ENCODE measurements around the gene EML6.

DNA sequence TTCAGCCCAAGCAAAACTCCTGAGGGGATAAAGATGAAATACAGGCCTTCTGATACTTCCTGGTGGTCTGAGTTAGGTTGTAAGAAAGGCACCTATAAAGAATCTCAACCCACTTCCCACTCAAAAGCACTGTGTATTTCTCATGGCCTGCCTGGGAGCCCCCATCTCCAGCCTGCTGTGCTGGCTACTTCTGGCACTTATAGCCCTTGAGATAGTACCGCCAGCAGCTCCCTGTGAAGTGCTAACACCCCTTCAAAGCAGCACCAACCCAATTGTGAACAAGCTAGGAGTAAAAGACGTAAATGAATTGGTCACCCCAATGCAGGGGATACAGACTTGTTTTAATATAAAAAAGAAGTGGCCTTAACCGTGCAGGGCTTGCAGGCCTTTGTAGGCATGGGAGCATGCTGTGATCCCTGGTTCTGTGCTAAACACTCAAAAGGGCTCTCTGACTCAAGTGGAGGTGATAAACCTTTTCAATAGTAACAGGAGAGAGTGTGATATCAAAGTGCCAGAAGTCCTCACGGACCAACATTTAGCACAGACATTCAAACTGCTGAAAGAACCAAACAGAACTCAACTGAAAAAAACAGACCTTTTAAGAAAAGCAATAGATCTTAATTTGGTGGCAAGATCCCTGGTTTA is 246.0 kb downstream of the EML6 start:
- TF ChIP-seq, protein P1, sequence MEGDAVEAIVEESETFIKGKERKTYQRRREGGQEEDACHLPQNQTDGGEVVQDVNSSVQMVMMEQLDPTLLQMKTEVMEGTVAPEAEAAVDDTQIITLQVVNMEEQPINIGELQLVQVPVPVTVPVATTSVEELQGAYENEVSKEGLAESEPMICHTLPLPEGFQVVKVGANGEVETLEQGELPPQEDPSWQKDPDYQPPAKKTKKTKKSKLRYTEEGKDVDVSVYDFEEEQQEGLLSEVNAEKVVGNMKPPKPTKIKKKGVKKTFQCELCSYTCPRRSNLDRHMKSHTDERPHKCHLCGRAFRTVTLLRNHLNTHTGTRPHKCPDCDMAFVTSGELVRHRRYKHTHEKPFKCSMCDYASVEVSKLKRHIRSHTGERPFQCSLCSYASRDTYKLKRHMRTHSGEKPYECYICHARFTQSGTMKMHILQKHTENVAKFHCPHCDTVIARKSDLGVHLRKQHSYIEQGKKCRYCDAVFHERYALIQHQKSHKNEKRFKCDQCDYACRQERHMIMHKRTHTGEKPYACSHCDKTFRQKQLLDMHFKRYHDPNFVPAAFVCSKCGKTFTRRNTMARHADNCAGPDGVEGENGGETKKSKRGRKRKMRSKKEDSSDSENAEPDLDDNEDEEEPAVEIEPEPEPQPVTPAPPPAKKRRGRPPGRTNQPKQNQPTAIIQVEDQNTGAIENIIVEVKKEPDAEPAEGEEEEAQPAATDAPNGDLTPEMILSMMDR (IDR thresholded peaks at IDR 0.05), result no peak
- TF ChIP-seq POLR2AphosphoS5 (IDR thresholded peaks at IDR 0.05), result no peak
